Keratinocyte (primary cell): Measurements from ENCODE around the gene SPTBN5. TPM values are rescaled to one million over a fixed set of nuclear protein-coding genes. Genes with fewer than 3 reads are reported as not detected.

Experiments used
- DNase-seq: peaks from one replicate; pipeline ENCODE4 v3.0.0-alpha.2; 2011; ENCODE audit warnings: low read depth, missing footprints, low spot score
- FAIRE-seq: peaks from 2 replicates; lab custom pipeline; 2011; peaks lifted over from hg19 to GRCh38; lab: Jason Lieb, UNC
- H2AFZ ChIP-seq: 2 replicates; pipeline ENCODE4 v1.6.0; 2012; ENCODE audit warnings: low read length, control low read depth, inconsistent platforms; ENCODE audit not compliant: control insufficient read depth
- H3K27ac ChIP-seq: 2 replicates; pipeline ENCODE4 v1.5.1; 2011; ENCODE audit warnings: low read length; ENCODE audit not compliant: control insufficient read depth, insufficient read depth
- H3K27me3 ChIP-seq: 3 replicates; pipeline ENCODE4 v1.6.0; 2011; ENCODE audit warnings: low read length; ENCODE audit not compliant: control insufficient read depth, insufficient read depth; ENCODE audit errors: extremely low read depth
- H3K36me3 ChIP-seq, 2 experiments: 2 replicates in 1 of 2; 3 replicates in 1 of 2; pipeline ENCODE4 v1.5.1; 2011; ENCODE audit warnings: low read length in 2 of 2, mild to moderate bottlenecking in 1 of 2; ENCODE audit not compliant: control insufficient read depth in 2 of 2, insufficient read depth in 2 of 2; ENCODE audit errors: extremely low read depth in 1 of 2
- H3K4me1 ChIP-seq: 3 replicates; pipeline ENCODE4 v1.5.1; 2011; ENCODE audit warnings: low read length; ENCODE audit not compliant: control insufficient read depth, insufficient read depth; ENCODE audit errors: extremely low read depth
- H3K4me2 ChIP-seq: 3 replicates; pipeline ENCODE4 v1.6.0; 2011; ENCODE audit warnings: low read depth, low read length; ENCODE audit not compliant: control insufficient read depth, insufficient read depth; ENCODE audit errors: extremely low read depth
- H3K4me3 ChIP-seq, 3 experiments: fragments of 200-600 bp in 1 of 3; sonication (generic) in 1 of 3; 2 replicates in 2 of 3; 3 replicates in 1 of 3; pipeline ENCODE4 v1.5.1; 2011 to 2016; ENCODE audit warnings: low read length in 3 of 3, mild to moderate bottlenecking in 3 of 3, control low read depth in 2 of 3, inconsistent platforms in 1 of 3, low read depth in 1 of 3, mixed read lengths in 1 of 3, mixed run types in 1 of 3, moderate library complexity in 1 of 3; ENCODE audit not compliant: control insufficient read depth in 2 of 3, insufficient read depth in 2 of 3; ENCODE audit errors: extremely low read depth in 1 of 3
- H3K79me2 ChIP-seq: 2 replicates; pipeline ENCODE4 v1.6.0; 2012; ENCODE audit warnings: low read length; ENCODE audit not compliant: control insufficient read depth, insufficient read depth
- H3K9ac ChIP-seq: 3 replicates; pipeline ENCODE4 v1.6.0; 2011; ENCODE audit warnings: low read length; ENCODE audit not compliant: control insufficient read depth, insufficient read depth; ENCODE audit errors: extremely low read depth
- H3K9me1 ChIP-seq: 3 replicates; pipeline ENCODE4 v1.6.0; 2011; ENCODE audit warnings: low read length; ENCODE audit not compliant: control insufficient read depth, insufficient read depth; ENCODE audit errors: extremely low read depth
- H3K9me3 ChIP-seq: 2 replicates; pipeline ENCODE4 v1.5.1; 2012; ENCODE audit warnings: low read depth, low read length; ENCODE audit not compliant: control insufficient read depth
- H4K20me1 ChIP-seq: 3 replicates; pipeline ENCODE4 v1.6.0; 2011; ENCODE audit warnings: low read length; ENCODE audit not compliant: control insufficient read depth, insufficient read depth; ENCODE audit errors: extremely low read depth
- CTCF ChIP-seq, 3 experiments: IDR thresholded peaks in 1 of 3; conservative IDR thresholded peaks in 1 of 3; optimal IDR thresholded peaks in 1 of 3; 2 replicates in 2 of 3; 3 replicates in 1 of 3; pipeline versions ENCODE3 to v1.5.1; 2011; ENCODE audit warnings: low read length in 3 of 3, mild to moderate bottlenecking in 3 of 3, moderate library complexity in 2 of 3, control low read depth in 1 of 3, inconsistent platforms in 1 of 3; ENCODE audit not compliant: insufficient read depth in 2 of 3; ENCODE audit errors: extremely low read depth in 1 of 3
- EZH2 ChIP-seq: IDR thresholded peaks from one replicate; pipeline ENCODE4 v1.6.1; 2012; ENCODE audit warnings: inconsistent platforms, mild to moderate bottlenecking, low read length, moderate library complexity
- dilution Hi-C: fragments of 300-500 bp; cut with MboI; formaldehyde crosslinking; loops from one replicate; pipeline ENCODE4 v1.7.0; 2020; ENCODE audit warnings: low sequenced_read_pairs; ENCODE audit not compliant: extremely low pct_ligation_motif_present
- polyA plus RNA-seq, 5 experiments: library from polyadenylated mRNA; depleted of rRNA in 3 of 5; stranded (reverse) in 3 of 5; stranded (forward) in 1 of 5; unstranded in 1 of 5; fragments of >200 nt; gene quantifications; 1 replicate in 1 of 5; 2 replicates in 3 of 5; 3 replicates in 1 of 5; pipeline versions ENCODE4 v1.2.1 to v1.2.3, GENCODE V29; 2011 to 2012; ENCODE audit warnings: missing spikeins in 2 of 5, low read depth in 1 of 5, low replicate concordance in 1 of 5

Gene SPTBN5
- polyA plus RNA-seq, 1 donor (not counting 4 experiments of a cell fraction or from before 2014, with no cell fraction given): 0.66 TPM

- Histone ChIP-seq H3K27me3 (no peaks in the 10 kb centered on the region), H3K79me2 (peaks cover 6% of the 10 kb centered on the region), H3K9me3 (no peaks in the 10 kb centered on the region), H2AFZ (peak within 1 kb of the TSS; percentile 46), H3K36me3 (peaks cover 16 to 38% of the 10 kb centered on the region in 2 experiments), H3K9me1 (no peaks in the 10 kb centered on the region), H3K27ac (peak within 1 kb of the TSS; percentile 93), H3K4me1 (peaks cover 63% of the 10 kb centered on the region), H3K9ac (peak within 1 kb of the TSS; percentile 96), H4K20me1 (peaks cover 4% of the 10 kb centered on the region), H3K4me3 (peak within 1 kb of the TSS; percentile 57 to 98 (median 82)), H3K4me2 (peak within 1 kb of the TSS; percentile 99)
- TF ChIP-seq EZH2 (no peak), CTCF (optimal IDR thresholded peaks at IDR 0.05 in 1 of 3, IDR thresholded peaks at IDR 0.05 in 1 of 3, conservative IDR thresholded peaks at IDR 0.05 in 1 of 3; ENCODE audit: extremely low read depth in 1 of 3, insufficient read depth in 2 of 3, low read length in 3 of 3) (no peak)
- FAIRE-seq (peak; percentile 51), DNase-seq (peak; percentile 59)
- dilution Hi-C loops: no loop called here
These were observed 65.7 kb downstream of the SPTBN5 start, which contains the start of gene JMJD7 for GRCh38 chr15:41827880-41828806. TSS of gene JMJD7 (plus strand) at chr15:41828092. CDS start at chr15:41828125, 33 bp downstream.

GRCh38 chr15:41827290-41827879 lies 66.5 kb downstream of the SPTBN5 start:
- dilution Hi-C loops: no loop called here
- peaks cover 56% of the 10 kb centered on the region for H3K4me1 ChIP-seq
- FAIRE-seq (no peak), DNase-seq (no peak)
- H3K27ac ChIP-seq: peak overlapping the region; percentile 83
- no peak overlapping the region for H2AFZ ChIP-seq
- peak overlapping the region; percentile 44 to 57 (median 47) for H3K4me3 ChIP-seq
- TF ChIP-seq EZH2: no peak
- peak in 1 of 3 experiments; percentile 8 for TF ChIP-seq CTCF (optimal IDR thresholded peaks at IDR 0.05 in 1 of 3, IDR thresholded peaks at IDR 0.05 in 1 of 3, conservative IDR thresholded peaks at IDR 0.05 in 1 of 3; ENCODE audit: extremely low read depth in 1 of 3, insufficient read depth in 2 of 3, low read length in 3 of 3)
- peaks cover 4% of the 10 kb centered on the region for H4K20me1 ChIP-seq
- H3K36me3 ChIP-seq: peaks cover 23 to 45% of the 10 kb centered on the region in 2 experiments
- peak overlapping the region; percentile 80 for H3K4me2 ChIP-seq
- H3K79me2 ChIP-seq: peaks cover 6% of the 10 kb centered on the region
- H3K9me3 ChIP-seq: no peaks in the 10 kb centered on the region
- no peaks in the 10 kb centered on the region for H3K9me1 ChIP-seq
- H3K27me3 ChIP-seq: no peaks in the 10 kb centered on the region
- peak overlapping the region; percentile 70 for H3K9ac ChIP-seq
